ENCODE measurements around the gene NRAP.

NRAP gene

GRCh38 chr10:113609704-113610108 is 54.1 kb downstream of the NRAP start:
- no peak overlapping the region for H3K4me3 ChIP-seq (ENCODE audit: low read depth, low read length)
- no peak for TF ChIP-seq CTCF (IDR thresholded peaks at IDR 0.05; ENCODE audit: low read depth, low read length)

GRCh38 chr10:113605268-113605978 is 58.4 kb downstream of the NRAP start:
- H3K4me3 ChIP-seq (ENCODE audit: low read depth, low read length) = no peak overlapping the region
- TF ChIP-seq CTCF (IDR thresholded peaks at IDR 0.05; ENCODE audit: low read depth, low read length) = no peak

GRCh38 chr10:113604572-113604971 is 59.3 kb downstream of the NRAP start:
- no peak for TF ChIP-seq CTCF (IDR thresholded peaks at IDR 0.05; ENCODE audit: low read depth, low read length)
- H3K4me3 ChIP-seq (ENCODE audit: low read depth, low read length) = no peak overlapping the region

- H3K4me3 ChIP-seq (ENCODE audit: low read depth, low read length) = no peak overlapping the region
- no peak for TF ChIP-seq CTCF (IDR thresholded peaks at IDR 0.05; ENCODE audit: low read depth, low read length)
Observed at GRCh38 chr10:113603057-113603777, 60.6 kb downstream of the NRAP start.

GRCh38 chr10:113600569-113600968 is 63.3 kb downstream of the NRAP start:
- no peak overlapping the region for H3K4me3 ChIP-seq (ENCODE audit: low read depth, low read length)
- TF ChIP-seq CTCF (IDR thresholded peaks at IDR 0.05; ENCODE audit: low read depth, low read length) = no peak

- no peak for TF ChIP-seq CTCF (IDR thresholded peaks at IDR 0.05; ENCODE audit: low read depth, low read length)
Observed at GRCh38 chr10:113594652-113595051, 69.2 kb downstream of the NRAP start.

GRCh38 chr10:113592380-113592779 is 71.5 kb downstream of the NRAP start:
- TF ChIP-seq CTCF (IDR thresholded peaks at IDR 0.05; ENCODE audit: low read depth, low read length) = no peak
- no peak overlapping the region for H3K4me3 ChIP-seq (ENCODE audit: low read depth, low read length)

More at GRCh38 chr10:113594652-113595051, 69.2 kb downstream of the NRAP start:
- H3K4me3 ChIP-seq (ENCODE audit: low read depth, low read length) = no peak overlapping the region

Data from WI38 (cell line).